HCT116 (cell line): Measurements from ENCODE around the gene SEH1L. TPM values are rescaled to one million over a fixed set of nuclear protein-coding genes. Genes with fewer than 3 reads are reported as not detected.

Source experiments
- ATAC-seq: fragments of 200-7000 bp; cut with Tn5 transposase; 2 replicates; pipeline ENCODE4 v1.9.1; 2020; ENCODE audit warnings: mild to moderate bottlenecking, moderate library complexity
- BruUV-seq: library from RNA; stranded (reverse); fragments of 400-500 nt; replicated peaks from 2 replicates; lab custom pipeline; 2021; lab: Mats Ljungman, UMichigan
- CTCF ChIA-PET: fragments of 300-600 bp; sonication (Branson Sonifier 250); formaldehyde crosslinking; loops from one replicate; lab custom pipeline; 2021; ENCODE audit warnings: antibody characterized with exemption; lab: Charles Lee
- POLR2A ChIA-PET: fragments of 300-600, 350-600 bp; sonication (Branson Sonifier 250); formaldehyde crosslinking; loops from one replicate; lab custom pipeline; 2021; ENCODE audit warnings: antibody characterized with exemption; lab: Charles Lee
- RAD21 ChIA-PET, 2 experiments: fragments of 300-600 bp; sonication (Branson Sonifier 250); formaldehyde crosslinking; loops; one replicate each; lab custom pipeline; 2023; ENCODE audit warnings: low total read pairs in 2 of 2; ENCODE audit not compliant: uncharacterized antibody in 2 of 2, unreplicated experiment in 2 of 2, low non-redundant PET in 1 of 2; lab: Charles Lee
- DNase-seq: peaks from one replicate; pipeline ENCODE4 v3.0.0-alpha.2; 2010; ENCODE audit warnings: low read depth, low spot score
- H2AFZ ChIP-seq: fragments of 200-600 bp; shearing (Covaris generic), sonication (generic); 2 replicates; pipeline ENCODE4 v1.6.1; 2017; ENCODE audit warnings: low read depth, mixed run types, mixed read lengths, antibody characterized with exemption, low read length; ENCODE audit not compliant: poor library complexity, severe bottlenecking
- H3K27ac ChIP-seq: 2 replicates; pipeline ENCODE4 v1.5.1; 2012; ENCODE audit warnings: low read depth, low read length
- H3K27me3 ChIP-seq: fragments of 200-600 bp; sonication (generic); 2 replicates; pipeline ENCODE4 v1.6.1; 2016; ENCODE audit warnings: mixed run types, low read length, mixed read lengths; ENCODE audit not compliant: insufficient read depth
- H3K36me3 ChIP-seq, 2 experiments: fragments of 200-500 bp in 1 of 2; fragments of 200-600 bp in 1 of 2; sonication (Bioruptor generic) in 1 of 2; sonication (generic) in 1 of 2; 2 replicates each; pipeline versions ENCODE4 v1.5.1 to v1.6.1; 2014 to 2016; ENCODE audit warnings: low read length in 2 of 2, inconsistent platforms in 1 of 2, mixed read lengths in 1 of 2, mixed run types in 1 of 2; ENCODE audit not compliant: insufficient read depth in 2 of 2, control insufficient read depth in 1 of 2
- H3K4me1 ChIP-seq, 2 experiments: fragments of 200-600 bp in 1 of 2; sonication (generic) in 1 of 2; 2 replicates each; pipeline versions ENCODE4 v1.5.1 to v1.6.1; 2012 to 2017; ENCODE audit warnings: low read length in 2 of 2, inconsistent platforms in 1 of 2, mild to moderate bottlenecking in 1 of 2, mixed read lengths in 1 of 2, mixed run types in 1 of 2, moderate library complexity in 1 of 2; ENCODE audit not compliant: insufficient read depth in 2 of 2, control insufficient read depth in 1 of 2
- H3K4me2 ChIP-seq: fragments of 200-600 bp; sonication (generic); 2 replicates; pipeline ENCODE4 v1.6.1; 2017; ENCODE audit warnings: mixed run types, low read length, mixed read lengths
- H3K4me3 ChIP-seq, 2 experiments: fragments of 200-600 bp in 1 of 2; sonication (generic) in 1 of 2; replicated peaks in 1 of 2; 2 replicates each; pipeline ENCODE4 v1.5.1; 2011 to 2016; ENCODE audit warnings: low read length in 2 of 2, control low read depth in 1 of 2, low read depth in 1 of 2, mild to moderate bottlenecking in 1 of 2, mixed read lengths in 1 of 2, mixed run types in 1 of 2
- H3K79me2 ChIP-seq: fragments of 200-600 bp; sonication (generic); 2 replicates; pipeline ENCODE4 v1.6.1; 2017; ENCODE audit warnings: mild to moderate bottlenecking, mixed run types, low read length, moderate library complexity, mixed read lengths; ENCODE audit not compliant: insufficient read depth
- H3K9ac ChIP-seq: fragments of 200-600 bp; sonication (generic); 2 replicates; pipeline ENCODE4 v1.6.1; 2016; ENCODE audit warnings: low read length, mixed read lengths
- H3K9me2 ChIP-seq: fragments of 200-600 bp; sonication (generic), shearing (Covaris generic); 2 replicates; pipeline ENCODE4 v1.6.1; 2017; ENCODE audit warnings: mixed run types, mild to moderate bottlenecking, moderate library complexity; ENCODE audit not compliant: insufficient read depth
- H3K9me3 ChIP-seq, 2 experiments: fragments of 200-500 bp in 1 of 2; fragments of 200-600 bp in 1 of 2; sonication (Bioruptor generic) in 1 of 2; sonication (generic) in 1 of 2; 2 replicates each; pipeline ENCODE4 v1.6.1; 2014 to 2017; ENCODE audit warnings: low read length in 2 of 2, mixed read lengths in 2 of 2, inconsistent platforms in 1 of 2, low read depth in 1 of 2, mild to moderate bottlenecking in 1 of 2, mixed run types in 1 of 2, moderate library complexity in 1 of 2; ENCODE audit not compliant: control insufficient read depth in 1 of 2, insufficient read depth in 1 of 2
- H4K20me1 ChIP-seq: fragments of 200-600 bp; sonication (generic), shearing (Covaris generic); 2 replicates; pipeline ENCODE4 v1.6.1; 2017; ENCODE audit warnings: mixed run types, mild to moderate bottlenecking, moderate library complexity; ENCODE audit not compliant: insufficient read depth
- CBX3 ChIP-seq: IDR thresholded peaks from 2 replicates; pipeline ENCODE4 v1.6.1; 2012; ENCODE audit warnings: low read depth
- CEBPB ChIP-seq: IDR thresholded peaks from 2 replicates; pipeline ENCODE4 v1.6.1; 2012; ENCODE audit warnings: low read depth
- CTCF ChIP-seq, 3 experiments: fragments of 200-600 bp in 1 of 3; sonication (generic) in 1 of 3; IDR thresholded peaks in 2 of 3; conservative IDR thresholded peaks in 1 of 3; 2 replicates each; pipeline ENCODE4 v1.5.1; 2012 to 2017; ENCODE audit warnings: low read depth in 2 of 3, low read length in 2 of 3, antibody characterized with exemption in 1 of 3, borderline replicate concordance in 1 of 3, control low read depth in 1 of 3, mild to moderate bottlenecking in 1 of 3, mixed read lengths in 1 of 3, mixed run types in 1 of 3, moderate library complexity in 1 of 3; ENCODE audit not compliant: insufficient read depth in 1 of 3
- ELF1 ChIP-seq: IDR thresholded peaks from 2 replicates; pipeline ENCODE4 v1.6.1; 2012; ENCODE audit warnings: low read depth, borderline replicate concordance
- EZH2phosphoT487 ChIP-seq: fragments of 200-600 bp; IDR thresholded peaks from 2 replicates; pipeline ENCODE4 v1.6.1; 2018; ENCODE audit warnings: antibody characterized with exemption, borderline replicate concordance
- JUND ChIP-seq: IDR thresholded peaks from 2 replicates; pipeline ENCODE4 v1.6.1; 2012
- MAX ChIP-seq: IDR thresholded peaks from 2 replicates; pipeline ENCODE4 v1.6.1; 2012
- REST ChIP-seq: IDR thresholded peaks from 2 replicates; pipeline ENCODE4 v1.6.1; 2012; ENCODE audit warnings: low read depth
- SIN3A ChIP-seq: IDR thresholded peaks from 2 replicates; pipeline ENCODE4 v1.6.1; 2012; ENCODE audit warnings: low read depth
- SRF ChIP-seq: IDR thresholded peaks from 2 replicates; pipeline ENCODE4 v1.6.1; 2012; ENCODE audit warnings: low read depth
- TCF7L2 ChIP-seq: IDR thresholded peaks from 2 replicates; pipeline ENCODE4 v1.7.0; 2011; ENCODE audit warnings: borderline replicate concordance, inconsistent platforms; ENCODE audit not compliant: insufficient read depth, insufficient read length; ENCODE audit errors: extremely low read depth
- YY1 ChIP-seq: IDR thresholded peaks from 2 replicates; pipeline ENCODE4 v1.6.1; 2011; ENCODE audit warnings: low read length, low read depth, moderate library complexity, mild to moderate bottlenecking; ENCODE audit not compliant: insufficient replicate concordance; ENCODE audit errors: extremely low read depth
- ZFX ChIP-seq: fragments of 450-650 bp; IDR thresholded peaks from 2 replicates; pipeline ENCODE4 v1.6.1; 2017
- intact Hi-C: fragments of 100-400 bp; cut with micrococcal nuclease; formaldehyde crosslinking; loops from 2 replicates; pipeline ENCODE4 v1.10.0; 2022
- total RNA-seq: library from RNA; stranded (reverse); gene quantifications from one replicate; pipeline ENCODE4 v1.2.1, GENCODE V29; 2021; ENCODE audit not compliant: unreplicated experiment

Gene SEH1L
- total RNA-seq, 1 experiment from 2014 or later: 83.7 TPM

GRCh38 chr18:12928641-12929040, 19.2 kb upstream of the SEH1L start:
- intact Hi-C loops: no loop called here
- ATAC-seq: no peak
- CTCF ChIA-PET: no interaction called here
- RAD21 ChIA-PET: no interaction called here
- no peak for DNase-seq
- Histone ChIP-seq H3K27me3 (no peaks in the 10 kb centered on the region), H4K20me1 (no peaks in the 10 kb centered on the region), H3K4me3 (no peak overlapping the region), H2AFZ (no peak overlapping the region), H3K9me2 (no peaks in the 10 kb centered on the region), H3K27ac (no peak overlapping the region), H3K36me3 (no peaks in the 10 kb centered on the region), H3K9ac (no peak overlapping the region), H3K9me3 (no peaks in the 10 kb centered on the region), H3K79me2 (no peaks in the 10 kb centered on the region), H3K4me1 (no peaks in the 10 kb centered on the region), H3K4me2 (no peak overlapping the region)
- TF ChIP-seq ZFX (no peak), JUND (no peak), CTCF (IDR thresholded peaks at IDR 0.05 in 2 of 3, conservative IDR thresholded peaks at IDR 0.05 in 1 of 3; ENCODE audit: borderline replicate concordance in 1 of 3, insufficient read depth in 1 of 3, low read depth in 2 of 3, low read length in 2 of 3) (no peak), TCF7L2 (no peak)
- POLR2A ChIA-PET: no interaction called here
- BruUV-seq: no TSS peak

GRCh38 chr18:12929477-12930083, 18.2 kb upstream of the SEH1L start:
- Histone ChIP-seq H4K20me1 (no peaks in the 10 kb centered on the region), H3K9me3 (no peaks in the 10 kb centered on the region), H2AFZ (no peak overlapping the region), H3K27ac (no peak overlapping the region), H3K27me3 (no peaks in the 10 kb centered on the region), H3K4me1 (peaks cover 0 to 1% of the 10 kb centered on the region in 2 experiments; a peak in 1 of 4 replicates), H3K36me3 (no peaks in the 10 kb centered on the region), H3K4me3 (no peak overlapping the region), H3K79me2 (no peaks in the 10 kb centered on the region), H3K9ac (no peak overlapping the region), H3K4me2 (no peak overlapping the region), H3K9me2 (no peaks in the 10 kb centered on the region)
- ATAC-seq: no peak
- intact Hi-C loops: no loop called here
- DNase-seq: no peak
- POLR2A ChIA-PET: no interaction called here
- BruUV-seq: no TSS peak
- RAD21 ChIA-PET: no interaction called here
- CTCF ChIA-PET: no interaction called here
- TF ChIP-seq CBX3: no peak
- no peak for TF ChIP-seq SIN3A
- no peak for TF ChIP-seq REST
- TF ChIP-seq YY1: no peak
- no peak for TF ChIP-seq SRF
- no peak for TF ChIP-seq JUND
- no peak for TF ChIP-seq TCF7L2
- TF ChIP-seq MAX: no peak
- TF ChIP-seq CEBPB: no peak
- TF ChIP-seq ELF1: no peak
- TF ChIP-seq EZH2phosphoT487: no peak
